ENCODE measurements around the gene DUSP1.

The DUSP1 gene

GRCh38 chr5:172763120-172763464, 7.9 kb downstream of the DUSP1 start:
- Histone ChIP-seq H3K36me3 (ENCODE audit: control insufficient read depth, insufficient read depth, low read length) (peaks cover 10% of the 10 kb centered on the region), H3K4me1 (ENCODE audit: control insufficient read depth, insufficient read depth, low read length) (peaks cover 39% of the 10 kb centered on the region)

DNA sequence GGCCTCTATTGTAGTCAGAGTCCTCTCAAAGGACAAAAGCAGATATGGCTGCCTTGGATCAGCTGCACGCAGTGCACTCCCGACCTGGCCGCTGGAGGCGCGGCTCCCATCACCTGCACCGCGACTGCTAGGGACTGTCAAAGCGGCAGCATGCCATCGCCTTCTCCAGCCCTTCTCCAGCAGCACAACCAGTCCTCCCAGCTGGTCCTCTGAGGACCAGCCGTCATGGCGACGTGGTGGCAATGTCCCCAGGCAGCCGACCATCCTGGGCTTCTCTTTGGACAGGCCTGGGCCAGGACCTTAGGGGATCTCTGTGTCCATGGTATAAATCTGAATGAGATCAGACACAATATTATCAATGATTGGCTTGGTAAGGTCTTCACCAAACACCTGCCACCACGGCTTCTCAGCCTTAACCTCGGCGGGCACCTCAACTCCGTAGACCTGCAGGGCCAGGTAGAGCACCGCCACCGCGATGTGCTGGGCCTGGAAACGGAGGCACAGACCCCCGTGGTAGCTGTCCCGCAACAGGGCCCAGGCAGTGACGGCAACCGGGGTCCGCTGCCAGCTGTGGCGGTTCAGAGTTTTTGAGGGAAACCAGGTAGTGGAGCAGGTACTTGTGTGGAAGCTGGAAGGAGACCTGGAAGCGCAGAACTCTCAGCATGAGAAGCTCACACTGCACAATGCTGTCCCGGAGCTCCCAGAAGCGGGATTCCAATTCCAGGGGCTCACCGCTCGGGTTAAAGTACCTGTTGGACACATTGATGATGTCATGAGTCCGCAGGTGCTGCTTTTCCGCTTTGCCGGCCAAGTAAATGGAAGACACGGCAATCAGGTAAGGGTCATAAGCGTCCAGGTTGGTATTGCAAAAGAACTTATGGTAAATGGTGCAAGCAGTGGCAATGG, 8.5 kb downstream of the DUSP1 start:
- no peaks in the 10 kb centered on the region for H3K27me3 ChIP-seq (ENCODE audit: control insufficient read depth, insufficient read depth, low read length)
- peaks cover 33% of the 10 kb centered on the region for H3K4me1 ChIP-seq (ENCODE audit: control insufficient read depth, insufficient read depth, low read length)
- peaks cover 7% of the 10 kb centered on the region for H3K36me3 ChIP-seq (ENCODE audit: control insufficient read depth, insufficient read depth, low read length)
- H3K9me3 ChIP-seq (ENCODE audit: control insufficient read depth, low read length) = no peaks in the 10 kb centered on the region
- H3K9ac ChIP-seq (ENCODE audit: low read length) = no peak overlapping the region
- no peak overlapping the region for H3K4me3 ChIP-seq (ENCODE audit: low read length)

More at GRCh38 chr5:172763120-172763464, 7.9 kb downstream of the DUSP1 start:
- no peaks in the 10 kb centered on the region for H3K27me3 ChIP-seq (ENCODE audit: control insufficient read depth, insufficient read depth, low read length)
- no peaks in the 10 kb centered on the region for H3K9me3 ChIP-seq (ENCODE audit: control insufficient read depth, low read length)
- H3K4me3 ChIP-seq (ENCODE audit: low read length) = no peak overlapping the region
- H3K9ac ChIP-seq (ENCODE audit: low read length) = no peak overlapping the region

- Histone ChIP-seq H3K9me3 (ENCODE audit: control insufficient read depth, low read length) (no peaks in the 10 kb centered on the region), H3K27me3 (ENCODE audit: control insufficient read depth, insufficient read depth, low read length) (no peaks in the 10 kb centered on the region), H3K4me3 (ENCODE audit: low read length) (no peak overlapping the region), H3K9ac (ENCODE audit: low read length) (no peak overlapping the region), H3K36me3 (ENCODE audit: control insufficient read depth, insufficient read depth, low read length) (no peaks in the 10 kb centered on the region), H3K4me1 (ENCODE audit: control insufficient read depth, insufficient read depth, low read length) (peaks cover 18% of the 10 kb centered on the region)
Observed at GRCh38 chr5:172760959-172761358, 10.0 kb downstream of the DUSP1 start.

DNA sequence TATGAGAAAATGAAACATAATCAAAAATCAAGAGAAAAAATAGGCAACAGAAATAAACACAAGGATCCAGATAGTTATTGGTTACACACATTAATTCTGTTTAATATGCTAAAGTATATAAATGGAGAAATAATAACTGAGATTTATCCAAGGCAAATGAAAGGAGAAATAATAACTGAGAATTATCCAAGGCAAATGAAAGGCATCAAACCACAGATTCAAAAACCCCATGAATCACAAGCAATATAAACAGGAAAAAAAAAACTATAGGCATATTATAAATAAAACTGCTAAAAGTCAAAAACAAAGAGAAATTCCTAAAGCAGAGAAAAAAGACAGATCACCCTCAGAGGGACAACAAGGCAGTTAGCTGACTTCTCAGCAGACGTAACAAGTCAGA, 10.9 kb downstream of the DUSP1 start:
- no peaks in the 10 kb centered on the region for H3K36me3 ChIP-seq (ENCODE audit: control insufficient read depth, insufficient read depth, low read length)
- H3K9ac ChIP-seq (ENCODE audit: low read length) = no peak overlapping the region

DNA sequence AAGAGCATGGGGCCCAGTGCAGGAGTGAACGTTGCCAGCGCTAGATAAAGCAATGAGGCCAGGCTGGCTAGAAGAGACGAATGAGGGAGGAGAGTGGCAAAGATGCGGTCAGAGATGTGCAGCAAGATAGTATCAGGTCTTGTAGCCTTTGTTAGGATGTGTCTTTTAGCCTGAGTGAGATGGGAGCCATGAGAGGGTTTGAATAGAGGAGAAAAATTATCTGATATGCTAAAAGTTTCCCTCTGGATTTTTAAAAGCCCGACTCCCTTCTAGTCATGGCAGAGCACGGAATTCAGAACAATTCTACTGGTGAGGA, 12.2 kb downstream of the DUSP1 start:
- Histone ChIP-seq H3K9ac (ENCODE audit: low read length) (no peak overlapping the region), H3K4me1 (ENCODE audit: control insufficient read depth, insufficient read depth, low read length) (no peaks in the 10 kb centered on the region), H3K36me3 (ENCODE audit: control insufficient read depth, insufficient read depth, low read length) (no peaks in the 10 kb centered on the region), H3K9me3 (ENCODE audit: control insufficient read depth, low read length) (no peaks in the 10 kb centered on the region), H3K4me3 (ENCODE audit: low read length) (no peak overlapping the region), H3K27me3 (ENCODE audit: control insufficient read depth, insufficient read depth, low read length) (no peaks in the 10 kb centered on the region)

More for the DNA sequence above, 10.9 kb downstream of the DUSP1 start:
- Histone ChIP-seq H3K4me1 (ENCODE audit: control insufficient read depth, insufficient read depth, low read length) (peaks cover 11% of the 10 kb centered on the region), H3K27me3 (ENCODE audit: control insufficient read depth, insufficient read depth, low read length) (no peaks in the 10 kb centered on the region), H3K9me3 (ENCODE audit: control insufficient read depth, low read length) (no peaks in the 10 kb centered on the region), H3K4me3 (ENCODE audit: low read length) (no peak overlapping the region)

DNA sequence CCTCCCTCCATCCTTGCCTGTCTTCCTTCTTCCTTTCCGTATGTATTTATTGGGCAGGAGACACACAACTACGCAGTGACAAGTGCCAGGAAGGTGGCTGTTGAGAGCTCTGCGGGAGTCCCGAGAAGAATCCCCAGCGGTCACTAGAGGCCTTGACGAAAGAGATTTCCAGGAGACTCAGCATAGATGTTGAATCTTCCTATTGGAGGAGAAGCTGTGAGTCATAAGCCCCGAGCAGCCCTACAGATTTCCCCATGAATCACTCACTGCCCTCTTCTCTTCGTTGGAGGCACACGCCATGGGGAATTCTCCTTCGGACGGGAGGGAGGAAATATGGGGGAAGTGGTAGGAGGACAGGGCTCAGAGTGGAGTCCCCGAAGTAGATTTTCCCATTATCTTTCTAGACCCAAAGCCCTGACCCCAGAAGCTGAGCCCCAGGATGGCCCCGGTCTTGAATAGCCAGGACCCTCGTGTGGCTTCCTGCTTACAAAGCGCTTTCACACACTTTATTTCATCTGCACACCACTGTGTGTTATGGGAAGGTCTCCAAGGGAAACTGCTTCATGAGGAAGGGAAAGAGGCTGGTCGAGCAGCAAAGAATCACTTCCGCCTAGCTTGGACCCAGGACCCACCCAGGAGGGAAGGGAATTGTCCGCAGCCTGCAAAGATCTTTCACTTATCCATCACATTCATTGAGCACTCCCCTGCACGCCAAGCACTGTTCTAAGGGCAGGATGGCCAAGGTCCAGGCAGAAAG, 12.7 kb downstream of the DUSP1 start:
- Histone ChIP-seq H3K9me3 (ENCODE audit: control insufficient read depth, low read length) (no peaks in the 10 kb centered on the region), H3K9ac (ENCODE audit: low read length) (no peak overlapping the region), H3K4me1 (ENCODE audit: control insufficient read depth, insufficient read depth, low read length) (no peaks in the 10 kb centered on the region), H3K27me3 (ENCODE audit: control insufficient read depth, insufficient read depth, low read length) (no peaks in the 10 kb centered on the region), H3K36me3 (ENCODE audit: control insufficient read depth, insufficient read depth, low read length) (no peaks in the 10 kb centered on the region), H3K4me3 (ENCODE audit: low read length) (no peak overlapping the region)

DNA sequence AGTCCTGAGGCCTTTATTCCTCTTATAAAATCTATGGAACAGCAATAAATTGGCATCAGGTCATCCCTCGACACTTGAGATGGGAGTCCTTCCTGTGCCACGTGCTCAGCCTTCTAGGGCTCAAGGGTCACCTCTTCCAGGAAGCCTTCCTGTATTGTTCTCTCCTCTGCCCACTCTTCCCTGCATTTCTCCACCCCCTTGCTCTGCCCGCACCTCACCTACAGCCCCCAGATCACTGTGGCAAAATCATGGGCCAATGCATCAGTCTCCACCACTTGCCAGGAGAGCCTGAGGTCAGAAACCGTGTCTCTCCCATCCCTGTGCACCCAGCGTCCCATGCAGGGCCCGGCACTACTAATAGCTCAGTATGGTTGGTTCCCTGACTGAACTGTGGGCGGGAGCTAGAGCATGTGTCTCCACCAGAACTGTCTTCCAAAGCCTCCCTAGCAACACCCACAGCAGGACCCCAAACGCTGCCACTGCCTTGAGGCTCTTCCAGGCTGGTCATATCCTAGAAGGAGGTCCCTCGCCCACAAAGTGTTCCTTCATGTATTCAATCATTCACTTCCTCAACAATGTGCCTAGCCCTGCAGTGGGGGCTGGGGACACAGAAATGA, 13.5 kb downstream of the DUSP1 start:
- no peaks in the 10 kb centered on the region for H3K27me3 ChIP-seq (ENCODE audit: control insufficient read depth, insufficient read depth, low read length)
- no peak overlapping the region for H3K9ac ChIP-seq (ENCODE audit: low read length)
- H3K4me1 ChIP-seq (ENCODE audit: control insufficient read depth, insufficient read depth, low read length) = no peaks in the 10 kb centered on the region
- H3K36me3 ChIP-seq (ENCODE audit: control insufficient read depth, insufficient read depth, low read length) = no peaks in the 10 kb centered on the region
- no peaks in the 10 kb centered on the region for H3K9me3 ChIP-seq (ENCODE audit: control insufficient read depth, low read length)
- H3K4me3 ChIP-seq (ENCODE audit: low read length) = no peak overlapping the region

- no peaks in the 10 kb centered on the region for H3K27me3 ChIP-seq (ENCODE audit: control insufficient read depth, insufficient read depth, low read length)
Observed at GRCh38 chr5:172756764-172757393, 14.1 kb downstream of the DUSP1 start.

GRCh38 chr5:172754596-172755356, 16.2 kb downstream of the DUSP1 start:
- no peak overlapping the region for H3K9ac ChIP-seq (ENCODE audit: low read length)
- no peak overlapping the region for H3K4me3 ChIP-seq (ENCODE audit: low read length)
- H3K36me3 ChIP-seq (ENCODE audit: control insufficient read depth, insufficient read depth, low read length) = no peaks in the 10 kb centered on the region
- no peaks in the 10 kb centered on the region for H3K9me3 ChIP-seq (ENCODE audit: control insufficient read depth, low read length)
- H3K27me3 ChIP-seq (ENCODE audit: control insufficient read depth, insufficient read depth, low read length) = no peaks in the 10 kb centered on the region
- H3K4me1 ChIP-seq (ENCODE audit: control insufficient read depth, insufficient read depth, low read length) = peaks cover 5% of the 10 kb centered on the region

More at GRCh38 chr5:172756764-172757393, 14.1 kb downstream of the DUSP1 start:
- Histone ChIP-seq H3K9ac (ENCODE audit: low read length) (no peak overlapping the region), H3K4me1 (ENCODE audit: control insufficient read depth, insufficient read depth, low read length) (no peaks in the 10 kb centered on the region), H3K36me3 (ENCODE audit: control insufficient read depth, insufficient read depth, low read length) (no peaks in the 10 kb centered on the region), H3K9me3 (ENCODE audit: control insufficient read depth, low read length) (no peaks in the 10 kb centered on the region), H3K4me3 (ENCODE audit: low read length) (no peak overlapping the region)

GRCh38 chr5:172753101-172753500, 17.9 kb downstream of the DUSP1 start:
- Histone ChIP-seq H3K9me3 (ENCODE audit: control insufficient read depth, low read length) (no peaks in the 10 kb centered on the region), H3K9ac (ENCODE audit: low read length) (no peak overlapping the region), H3K4me1 (ENCODE audit: control insufficient read depth, insufficient read depth, low read length) (peaks cover 11% of the 10 kb centered on the region), H3K36me3 (ENCODE audit: control insufficient read depth, insufficient read depth, low read length) (no peaks in the 10 kb centered on the region), H3K4me3 (ENCODE audit: low read length) (no peak overlapping the region), H3K27me3 (ENCODE audit: control insufficient read depth, insufficient read depth, low read length) (no peaks in the 10 kb centered on the region)

GRCh38 chr5:172751761-172752510, 19.1 kb downstream of the DUSP1 start:
- Histone ChIP-seq H3K9me3 (ENCODE audit: control insufficient read depth, low read length) (peaks cover 5% of the 10 kb centered on the region), H3K36me3 (ENCODE audit: control insufficient read depth, insufficient read depth, low read length) (no peaks in the 10 kb centered on the region), H3K4me1 (ENCODE audit: control insufficient read depth, insufficient read depth, low read length) (peaks cover 11% of the 10 kb centered on the region), H3K4me3 (ENCODE audit: low read length) (no peak overlapping the region), H3K27me3 (ENCODE audit: control insufficient read depth, insufficient read depth, low read length) (no peaks in the 10 kb centered on the region), H3K9ac (ENCODE audit: low read length) (no peak overlapping the region)

Data from mucosa of stomach (tissue), 1 donor.